ENCODE results near the gene PIAS2. TPM values are rescaled to one million over a fixed set of nuclear protein-coding genes. Genes with fewer than 3 reads are reported as not detected.

Gene PIAS2
- total and polyA plus RNA-seq, 2 of the 13 experiments (the other 11 are each of a cell fraction or from before 2014, with no cell fraction given): 12.2 to 12.7 TPM

- no peak for TF ChIP-seq FUBP1 (CRISPR knock-in tag; IDR thresholded peaks at IDR 0.05; ENCODE audit: borderline replicate concordance)
- TF ChIP-seq GMEB1 (CRISPR knock-in tag; IDR thresholded peaks at IDR 0.05; ENCODE audit: borderline replicate concordance): no peak
- 0 out of 2 replicates have a peak, but pooled peaks have one; percentile 36 for TF ChIP-seq E2F1 (CRISPR knock-in tag; IDR thresholded peaks at IDR 0.05)
- TF ChIP-seq NCOA5 (CRISPR knock-in tag; IDR thresholded peaks at IDR 0.05): no peak
- peak; percentile 77 for TF ChIP-seq ZFY (CRISPR knock-in tag; IDR thresholded peaks at IDR 0.05)
- TF ChIP-seq NCOA2 (CRISPR knock-in tag; IDR thresholded peaks at IDR 0.05): no peak
- TF ChIP-seq HNF4G (IDR thresholded peaks at IDR 0.05; ENCODE audit: borderline replicate concordance, low read depth, low read length): no peak
- no peak for TF ChIP-seq HNF4G (CRISPR knock-in tag; IDR thresholded peaks at IDR 0.05; ENCODE audit: borderline replicate concordance, low read depth)
- no peak for TF ChIP-seq IRF9 (CRISPR knock-in tag; IDR thresholded peaks at IDR 0.05; ENCODE audit: borderline replicate concordance)
- TF ChIP-seq ZNF740 (CRISPR knock-in tag; IDR thresholded peaks at IDR 0.05): no peak
- no peak for TF ChIP-seq ZNF232 (CRISPR knock-in tag; IDR thresholded peaks at IDR 0.05; ENCODE audit: borderline replicate concordance)
- TF ChIP-seq YEATS4 (CRISPR knock-in tag; IDR thresholded peaks at IDR 0.05; ENCODE audit: borderline replicate concordance): peak; percentile 46
- TF ChIP-seq EZH2 (conservative IDR thresholded peaks at IDR 0.05; ENCODE audit: low read depth, low read length): no peak
- TF ChIP-seq MTF2 (CRISPR knock-in tag; IDR thresholded peaks at IDR 0.05; ENCODE audit: borderline replicate concordance): no peak
- TF ChIP-seq HDAC1 (CRISPR knock-in tag; IDR thresholded peaks at IDR 0.05): 0 out of 2 replicates have a peak, but pooled peaks have one; percentile 24
- no peak for TF ChIP-seq CREM (IDR thresholded peaks at IDR 0.05)
- no peak for TF ChIP-seq CREM (CRISPR knock-in tag; IDR thresholded peaks at IDR 0.05)
- TF ChIP-seq MAX (IDR thresholded peaks at IDR 0.05): peak; percentile 67; the same call in 1 of the 2 replicates
- peak; percentile 14; the same call in 1 of the 2 replicates for TF ChIP-seq ZFYVE20 (CRISPR knock-in tag; IDR thresholded peaks at IDR 0.05; ENCODE audit: borderline replicate concordance, low read depth)
- peak; percentile 43; the same call in 1 of the 2 replicates for TF ChIP-seq HOXA5 (CRISPR knock-in tag; IDR thresholded peaks at IDR 0.05)
Measured at GRCh38 chr18:46917108-46917802, at the start of gene PIAS2, which contains the start of gene KATNAL2 (continued).
